ENCODE results near the gene MAPKAP1.

DNA sequence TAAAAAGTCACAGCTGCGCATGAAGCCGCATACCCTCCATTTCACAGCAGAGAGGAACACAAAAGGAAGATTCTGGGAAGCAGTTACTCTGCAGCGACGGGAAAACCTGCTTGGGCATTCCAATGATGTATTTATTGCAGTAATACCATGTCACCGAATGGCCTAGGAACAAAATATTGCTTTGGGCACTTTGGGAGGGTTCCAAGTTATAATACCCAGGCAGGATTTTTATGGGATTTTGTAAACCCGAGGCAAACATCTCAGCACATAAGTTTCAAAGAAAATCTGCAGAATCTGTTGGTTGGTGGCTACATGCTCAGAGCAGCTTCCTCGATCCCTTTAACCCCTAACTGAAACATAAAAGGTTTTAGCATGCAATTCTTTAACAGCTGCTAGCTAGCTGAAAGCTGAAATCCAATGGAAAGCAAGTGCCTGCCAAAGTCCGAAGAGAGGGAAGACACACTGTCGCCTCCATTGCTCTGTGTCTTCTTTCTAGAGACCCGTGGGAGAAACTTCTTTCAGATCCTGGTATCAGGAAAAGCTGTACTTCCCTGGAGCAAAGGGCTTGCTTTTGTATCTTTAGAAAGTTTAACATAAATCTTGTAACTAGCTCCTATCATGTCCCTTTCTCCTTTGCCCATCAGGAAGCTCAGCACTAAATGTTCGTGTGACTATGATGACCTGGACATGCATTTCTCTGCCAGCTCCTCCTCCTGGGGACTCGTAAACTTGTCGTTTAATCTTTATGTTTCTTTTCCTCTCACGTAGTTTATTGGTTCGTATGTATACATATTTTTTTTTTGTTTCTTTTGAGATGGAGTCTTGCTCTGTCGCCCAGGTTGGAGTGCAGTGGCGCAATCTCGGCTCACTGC lies 195.0 kb downstream of the MAPKAP1 start:
- TF ChIP-seq, protein P1, sequence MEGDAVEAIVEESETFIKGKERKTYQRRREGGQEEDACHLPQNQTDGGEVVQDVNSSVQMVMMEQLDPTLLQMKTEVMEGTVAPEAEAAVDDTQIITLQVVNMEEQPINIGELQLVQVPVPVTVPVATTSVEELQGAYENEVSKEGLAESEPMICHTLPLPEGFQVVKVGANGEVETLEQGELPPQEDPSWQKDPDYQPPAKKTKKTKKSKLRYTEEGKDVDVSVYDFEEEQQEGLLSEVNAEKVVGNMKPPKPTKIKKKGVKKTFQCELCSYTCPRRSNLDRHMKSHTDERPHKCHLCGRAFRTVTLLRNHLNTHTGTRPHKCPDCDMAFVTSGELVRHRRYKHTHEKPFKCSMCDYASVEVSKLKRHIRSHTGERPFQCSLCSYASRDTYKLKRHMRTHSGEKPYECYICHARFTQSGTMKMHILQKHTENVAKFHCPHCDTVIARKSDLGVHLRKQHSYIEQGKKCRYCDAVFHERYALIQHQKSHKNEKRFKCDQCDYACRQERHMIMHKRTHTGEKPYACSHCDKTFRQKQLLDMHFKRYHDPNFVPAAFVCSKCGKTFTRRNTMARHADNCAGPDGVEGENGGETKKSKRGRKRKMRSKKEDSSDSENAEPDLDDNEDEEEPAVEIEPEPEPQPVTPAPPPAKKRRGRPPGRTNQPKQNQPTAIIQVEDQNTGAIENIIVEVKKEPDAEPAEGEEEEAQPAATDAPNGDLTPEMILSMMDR (IDR thresholded peaks at IDR 0.05), result no peak
- no peak for TF ChIP-seq EZH2 (IDR thresholded peaks at IDR 0.05)
